ENCODE data around the gene PPM1L. TPM values are rescaled to one million over a fixed set of nuclear protein-coding genes. Genes with fewer than 3 reads are reported as not detected.

The PPM1L gene
- polyA plus RNA-seq, 1 donor (not counting 4 experiments of a cell fraction or from before 2014, with no cell fraction given), result 0.58 TPM

DNA sequence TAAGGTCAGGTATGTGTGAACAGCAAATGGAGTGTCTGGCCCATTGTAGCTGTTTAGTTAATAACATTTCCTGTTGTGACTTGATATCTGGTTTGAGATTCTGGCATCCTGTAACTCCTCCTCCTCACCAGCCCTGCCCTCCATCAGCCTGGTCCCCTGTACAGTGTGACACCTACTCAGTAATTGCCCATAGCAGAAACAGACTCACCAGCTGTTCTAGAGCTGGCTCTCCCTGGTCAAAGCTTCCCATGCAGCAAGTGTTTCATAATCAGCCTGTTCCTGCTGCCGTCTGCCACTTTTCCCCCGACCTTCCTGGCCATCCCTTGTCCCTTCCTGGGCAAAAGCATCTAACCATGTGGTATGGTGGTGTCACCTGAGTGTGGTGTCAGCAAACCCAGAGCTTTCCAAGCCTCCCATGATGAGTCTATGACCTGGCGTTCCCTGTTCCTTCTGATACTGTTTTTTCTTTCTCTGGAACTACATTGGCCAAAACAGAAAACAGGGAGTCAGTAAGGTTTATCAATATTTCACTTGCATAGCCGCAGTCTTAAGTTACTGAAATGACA is 293.7 kb downstream of the PPM1L start:
- Histone ChIP-seq H3K4me2 (ENCODE audit: control insufficient read depth, extremely low read depth, insufficient read depth, low read depth, low read length) (no peak overlapping the region), H3K9me3 (ENCODE audit: control insufficient read depth, low read depth, low read length) (no peaks in the 10 kb centered on the region), H3K4me3 (ENCODE audit: control insufficient read depth in 2 of 3, extremely low read depth in 1 of 3, insufficient read depth in 2 of 3, low read depth in 1 of 3, low read length in 3 of 3) (no peak overlapping the region), H3K36me3 (ENCODE audit: control insufficient read depth in 2 of 2, extremely low read depth in 1 of 2, insufficient read depth in 2 of 2, low read length in 2 of 2) (no peaks in the 10 kb centered on the region), H3K27ac (ENCODE audit: control insufficient read depth, insufficient read depth, low read length) (no peak overlapping the region), H3K9ac (ENCODE audit: control insufficient read depth, extremely low read depth, insufficient read depth, low read length) (no peak overlapping the region), H3K79me2 (ENCODE audit: control insufficient read depth, insufficient read depth, low read length) (no peaks in the 10 kb centered on the region), H3K9me1 (ENCODE audit: control insufficient read depth, extremely low read depth, insufficient read depth, low read length) (no peaks in the 10 kb centered on the region), H2AFZ (ENCODE audit: control insufficient read depth, low read length) (no peak overlapping the region), H3K27me3 (ENCODE audit: control insufficient read depth, extremely low read depth, insufficient read depth, low read length) (no peaks in the 10 kb centered on the region), H4K20me1 (ENCODE audit: control insufficient read depth, extremely low read depth, insufficient read depth, low read length) (no peaks in the 10 kb centered on the region), H3K4me1 (ENCODE audit: control insufficient read depth, extremely low read depth, insufficient read depth, low read length) (no peaks in the 10 kb centered on the region)
- no peak for TF ChIP-seq CTCF (optimal IDR thresholded peaks at IDR 0.05 in 1 of 3, IDR thresholded peaks at IDR 0.05 in 1 of 3, conservative IDR thresholded peaks at IDR 0.05 in 1 of 3; ENCODE audit: extremely low read depth in 1 of 3, insufficient read depth in 2 of 3, low read length in 3 of 3)
- TF ChIP-seq EZH2 (IDR thresholded peaks at IDR 0.05; ENCODE audit: low read length), result no peak
- FAIRE-seq (no peak), DNase-seq (ENCODE audit: low read depth, low spot score) (no peak)
- dilution Hi-C loops (cut with MboI; ENCODE audit: extremely low pct_ligation_motif_present, low sequenced_read_pairs), result no loop called here

GRCh38 chr3:161050935-161051334 is 294.9 kb downstream of the PPM1L start:
- Histone ChIP-seq H3K36me3 (ENCODE audit: control insufficient read depth in 2 of 2, extremely low read depth in 1 of 2, insufficient read depth in 2 of 2, low read length in 2 of 2) (no peaks in the 10 kb centered on the region), H3K27me3 (ENCODE audit: control insufficient read depth, extremely low read depth, insufficient read depth, low read length) (no peaks in the 10 kb centered on the region), H3K4me1 (ENCODE audit: control insufficient read depth, extremely low read depth, insufficient read depth, low read length) (no peaks in the 10 kb centered on the region), H3K9ac (ENCODE audit: control insufficient read depth, extremely low read depth, insufficient read depth, low read length) (no peak overlapping the region), H3K27ac (ENCODE audit: control insufficient read depth, insufficient read depth, low read length) (no peak overlapping the region), H3K9me3 (ENCODE audit: control insufficient read depth, low read depth, low read length) (no peaks in the 10 kb centered on the region), H3K79me2 (ENCODE audit: control insufficient read depth, insufficient read depth, low read length) (no peaks in the 10 kb centered on the region), H4K20me1 (ENCODE audit: control insufficient read depth, extremely low read depth, insufficient read depth, low read length) (no peaks in the 10 kb centered on the region), H3K4me2 (ENCODE audit: control insufficient read depth, extremely low read depth, insufficient read depth, low read depth, low read length) (no peak overlapping the region), H3K4me3 (ENCODE audit: control insufficient read depth in 2 of 3, extremely low read depth in 1 of 3, insufficient read depth in 2 of 3, low read depth in 1 of 3, low read length in 3 of 3) (no peak overlapping the region), H2AFZ (ENCODE audit: control insufficient read depth, low read length) (no peak overlapping the region), H3K9me1 (ENCODE audit: control insufficient read depth, extremely low read depth, insufficient read depth, low read length) (no peaks in the 10 kb centered on the region)
- TF ChIP-seq EZH2 (IDR thresholded peaks at IDR 0.05; ENCODE audit: low read length) (no peak), CTCF (optimal IDR thresholded peaks at IDR 0.05 in 1 of 3, IDR thresholded peaks at IDR 0.05 in 1 of 3, conservative IDR thresholded peaks at IDR 0.05 in 1 of 3; ENCODE audit: extremely low read depth in 1 of 3, insufficient read depth in 2 of 3, low read length in 3 of 3) (no peak)
- DNase-seq (ENCODE audit: low read depth, low spot score), result no peak
- no peak for FAIRE-seq
- dilution Hi-C loops (cut with MboI; ENCODE audit: extremely low pct_ligation_motif_present, low sequenced_read_pairs), result no loop called here

Data from keratinocyte (primary cell).